Epithelial cell of esophagus (primary cell): Measurements from ENCODE around the gene CALD1.
A peak's percentile ranks its signal among the peaks of the same experiment; 100 is the strongest.

Experiments
- DNase-seq: peaks from one replicate; pipeline ENCODE4 v3.0.0; 2010; ENCODE audit warnings: low read depth
- H3K4me3 ChIP-seq: 2 replicates; pipeline ENCODE4 v1.5.1; 2011; ENCODE audit warnings: mild to moderate bottlenecking, low read length, control low read depth
- CTCF ChIP-seq: IDR thresholded peaks from 2 replicates; pipeline ENCODE4 v1.5.1; 2011; ENCODE audit warnings: low read depth, mild to moderate bottlenecking, low read length, control low read depth, inconsistent platforms; ENCODE audit not compliant: insufficient read depth; ENCODE audit errors: missing control alignments

The CALD1 gene

GRCh38 chr7:134910968-134911367 lies 131.5 kb downstream of the CALD1 start:
- TF ChIP-seq CTCF: no peak
- DNase-seq: no peak

GRCh38 chr7:134916171-134916883 lies 136.9 kb downstream of the CALD1 start:
- no peak overlapping the region for H3K4me3 ChIP-seq
- DNase-seq: no peak
- no peak for TF ChIP-seq CTCF

More at GRCh38 chr7:134910968-134911367, 131.5 kb downstream of the CALD1 start:
- no peak overlapping the region for H3K4me3 ChIP-seq

GRCh38 chr7:134919240-134919641 lies 139.8 kb downstream of the CALD1 start:
- no peak for TF ChIP-seq CTCF
- peak; percentile 48 for DNase-seq
- H3K4me3 ChIP-seq: no peak overlapping the region

- no peak overlapping the region for H3K4me3 ChIP-seq
- DNase-seq: peak; percentile 46
- TF ChIP-seq CTCF: no peak
Measured at GRCh38 chr7:134920026-134920753, 140.8 kb downstream of the CALD1 start.

- no peak for DNase-seq
- H3K4me3 ChIP-seq: no peak overlapping the region
- TF ChIP-seq CTCF: no peak
Measured at GRCh38 chr7:134922720-134923704, 143.6 kb downstream of the CALD1 start.

- no peak overlapping the region for H3K4me3 ChIP-seq
- TF ChIP-seq CTCF: no peak
- DNase-seq: no peak
Measured at GRCh38 chr7:134925766-134926165, 146.3 kb downstream of the CALD1 start.
